MM.1S (cell line): ENCODE measurements around the gene IZUMO1.

Source experiments
- CTCF ChIP-seq: fragments of 300-600 bp; sonication (generic); IDR thresholded peaks from 2 replicates; pipeline ENCODE4 v1.5.1; 2016; ENCODE audit warnings: antibody characterized with exemption, low read length, mixed read lengths
- EZH2 ChIP-seq: fragments of 300-600 bp; sonication (generic); optimal IDR thresholded peaks from 2 replicates; pipeline ENCODE3; 2017; ENCODE audit warnings: low read depth, mild to moderate bottlenecking, antibody characterized with exemption, low read length, mixed read lengths
- EZH2phosphoT487 ChIP-seq: fragments of 300-600 bp; sonication (generic); IDR thresholded peaks from 2 replicates; pipeline ENCODE4 v1.6.1; 2018; ENCODE audit warnings: antibody characterized with exemption, low read length

- no peak for TF ChIP-seq EZH2
- TF ChIP-seq CTCF = no peak
- TF ChIP-seq EZH2phosphoT487 = no peak
Observed at GRCh38 chr19:48734625-48735024, 12.1 kb downstream of the IZUMO1 start.
